CD14-positive monocyte (primary cell): ENCODE measurements around the gene DYNC2H1. TPM values are rescaled to one million over a fixed set of nuclear protein-coding genes. Genes with fewer than 3 reads are reported as not detected.

Experiments
- DNase-seq, 3 donors: peaks; one replicate each; pipeline ENCODE4 v3.0.0-alpha.2; 2011 to 2022
- H2AFZ ChIP-seq: 2 replicates; pipeline ENCODE4 v1.6.0; 2012; ENCODE audit warnings: mild to moderate bottlenecking, low read depth, low read length, inconsistent platforms; ENCODE audit not compliant: insufficient read depth, poor library complexity, severe bottlenecking
- H3K27ac ChIP-seq, 2 donors: 1 replicate in 1 of 2; 2 replicates in 1 of 2; pipeline ENCODE4 v1.5.1; 2012 to 2013; ENCODE audit warnings: low read length in 2 of 2, control low read depth in 1 of 2, inconsistent platforms in 1 of 2, low read depth in 1 of 2, mild to moderate bottlenecking in 1 of 2
- H3K27me3 ChIP-seq, 2 donors: one replicate each; pipeline versions ENCODE4 v1.6.0 to v1.6.1; 2011 to 2013; ENCODE audit warnings: low read length in 2 of 2; ENCODE audit not compliant: control insufficient read depth in 2 of 2, insufficient read depth in 2 of 2
- H3K36me3 ChIP-seq, 2 donors: replicated peaks in 1 of 2; 1 replicate in 1 of 2; 2 replicates in 1 of 2; pipeline versions ENCODE4 v1.5.1 to v1.6.1; 2012 to 2013; ENCODE audit warnings: low read length in 2 of 2, control low read depth in 1 of 2, inconsistent platforms in 1 of 2, mild to moderate bottlenecking in 1 of 2; ENCODE audit not compliant: insufficient read depth in 2 of 2, control insufficient read depth in 1 of 2
- H3K4me1 ChIP-seq, 2 donors: 1 replicate in 1 of 2; 2 replicates in 1 of 2; pipeline versions ENCODE4 v1.5.1 to v1.6.1; 2012 to 2013; ENCODE audit warnings: low read length in 2 of 2, control low read depth in 1 of 2, inconsistent platforms in 1 of 2, mild to moderate bottlenecking in 1 of 2, moderate library complexity in 1 of 2; ENCODE audit not compliant: insufficient read depth in 2 of 2, control insufficient read depth in 1 of 2
- H3K4me2 ChIP-seq: replicated peaks from 2 replicates; pipeline ENCODE3; 2012; ENCODE audit warnings: low read length, moderate library complexity, mild to moderate bottlenecking; ENCODE audit not compliant: poor library complexity, severe bottlenecking; ENCODE audit errors: extremely low read depth
- H3K4me3 ChIP-seq, 3 experiments: fragments of 200-600 bp in 1 of 3; sonication (generic) in 1 of 3; replicated peaks in 1 of 3; 1 replicate in 2 of 3; 2 replicates in 1 of 3; pipeline ENCODE4 v1.5.1; 2011 to 2013; ENCODE audit warnings: low read length in 3 of 3, mild to moderate bottlenecking in 3 of 3, control low read depth in 2 of 3, low read depth in 2 of 3, inconsistent platforms in 1 of 3, moderate library complexity in 1 of 3
- H3K79me2 ChIP-seq: 2 replicates; pipeline ENCODE4 v1.6.0; 2012; ENCODE audit warnings: mild to moderate bottlenecking, control low read depth, inconsistent platforms, low read length, moderate library complexity; ENCODE audit not compliant: insufficient read depth
- H3K9ac ChIP-seq: 2 replicates; pipeline ENCODE4 v1.6.0; 2017; ENCODE audit warnings: low read length, mild to moderate bottlenecking; ENCODE audit not compliant: insufficient read depth, poor library complexity, severe bottlenecking
- H3K9me3 ChIP-seq, 2 donors: replicated peaks in 1 of 2; 1 replicate in 1 of 2; 2 replicates in 1 of 2; pipeline versions ENCODE4 v1.5.1 to v1.6.1; 2012 to 2013; ENCODE audit warnings: low read length in 2 of 2, control low read depth in 1 of 2; ENCODE audit not compliant: control insufficient read depth in 1 of 2, insufficient read depth in 1 of 2
- H4K20me1 ChIP-seq: 2 replicates; pipeline ENCODE4 v1.6.0; 2012; ENCODE audit warnings: mild to moderate bottlenecking, low read length, control low read depth, moderate library complexity; ENCODE audit not compliant: insufficient read depth
- H3K27ac Mint-ChIP-seq, 7 donors: one replicate each; pipeline ENCODE4 v1.8.0; 2020; ENCODE audit warnings: mild to moderate bottlenecking in 7 of 7, mixed read lengths in 7 of 7, moderate library complexity in 6 of 7, inconsistent platforms in 2 of 7
- H3K27me3 Mint-ChIP-seq, 3 donors: one replicate each; pipeline ENCODE4 v1.8.0; 2021 to 2022; ENCODE audit warnings: low read depth in 3 of 3, mild to moderate bottlenecking in 3 of 3, mixed read lengths in 3 of 3, moderate library complexity in 3 of 3, inconsistent platforms in 1 of 3
- H3K36me3 Mint-ChIP-seq, 2 donors: one replicate each; pipeline ENCODE4 v1.8.0; 2020; ENCODE audit warnings: mixed read lengths in 2 of 2, inconsistent platforms in 1 of 2, mild to moderate bottlenecking in 1 of 2
- H3K4me1 Mint-ChIP-seq: one replicate; pipeline ENCODE4 v1.8.0; 2020; ENCODE audit warnings: mild to moderate bottlenecking, mixed read lengths
- H3K4me3 Mint-ChIP-seq, 2 donors: one replicate each; pipeline ENCODE4 v1.8.0; 2020; ENCODE audit warnings: mild to moderate bottlenecking in 2 of 2, mixed read lengths in 2 of 2, moderate library complexity in 1 of 2
- H3K9me3 Mint-ChIP-seq, 7 donors: one replicate each; pipeline ENCODE4 v1.8.0; 2020 to 2022; ENCODE audit warnings: mixed read lengths in 7 of 7, mild to moderate bottlenecking in 6 of 7, moderate library complexity in 6 of 7, inconsistent platforms in 2 of 7
- WGBS: methylation state at CpG from one replicate; pipeline ENCODE4 v1.1.5; 2013; ENCODE audit warnings: missing lambda C conversion rate; ENCODE audit not compliant: insufficient coverage; 5-methylcytosine and 5-hydroxymethylcytosine counted together
- intact Hi-C, 2 donors: fragments of 100-400 bp; cut with micrococcal nuclease; formaldehyde crosslinking; loops; one replicate each; pipeline versions ENCODE4 v1.15.0 to v1.15.1; 2023
- polyA minus RNA-seq: library from RNA; depleted of rRNA, polyadenylated mRNA; stranded (reverse); fragments of >200 nt; gene quantifications from 2 replicates; pipeline ENCODE4 v1.2.3, GENCODE V29; 2012
- polyA plus RNA-seq, 3 donors: library from polyadenylated mRNA; depleted of rRNA in 1 of 3; unstranded in 2 of 3; stranded (reverse) in 1 of 3; fragments of 300-500 nt in 2 of 3; fragments of >200 nt in 1 of 3; fragmentation: Illumina TruSeq in 2 of 3; gene quantifications; 1 replicate in 2 of 3; 2 replicates in 1 of 3; pipeline ENCODE4 v1.2.3, GENCODE V29; 2012 to 2021
- total RNA-seq, 12 experiments: library from RNA in 1 of 12; stranded (reverse) in 1 of 12; fragments of 120-200 nt in 1 of 12; gene quantifications; one replicate each; pipeline ENCODE4 v1.2.4 and lab custom pipeline; 2013 to 2026; ENCODE audit warnings: mixed read lengths in 6 of 12, inconsistent platforms in 1 of 12
- TF ChIP-seq, protein P1 (sequence below): fragments of 200-600 bp; IDR thresholded peaks from one replicate; pipeline ENCODE4 v1.8.0; 2022; ENCODE audit warnings: antibody characterized with exemption, mild to moderate bottlenecking

Gene DYNC2H1
- 1.8 TPM for total RNA-seq (2013)
- 1 to 10 TPM in 1 of 3 donors, under 1 TPM in 2; 0.10 to 1.5 (median 0.36) TPM for polyA plus RNA-seq
- polyA minus RNA-seq = 0.97 and 1.0 TPM in 2 replicates
- 1.9 to 23.7 (median 9.7) reads per million in 11 experiments for total RNA-seq (lab: John Stamatoyannopoulos, UW)

DNA sequence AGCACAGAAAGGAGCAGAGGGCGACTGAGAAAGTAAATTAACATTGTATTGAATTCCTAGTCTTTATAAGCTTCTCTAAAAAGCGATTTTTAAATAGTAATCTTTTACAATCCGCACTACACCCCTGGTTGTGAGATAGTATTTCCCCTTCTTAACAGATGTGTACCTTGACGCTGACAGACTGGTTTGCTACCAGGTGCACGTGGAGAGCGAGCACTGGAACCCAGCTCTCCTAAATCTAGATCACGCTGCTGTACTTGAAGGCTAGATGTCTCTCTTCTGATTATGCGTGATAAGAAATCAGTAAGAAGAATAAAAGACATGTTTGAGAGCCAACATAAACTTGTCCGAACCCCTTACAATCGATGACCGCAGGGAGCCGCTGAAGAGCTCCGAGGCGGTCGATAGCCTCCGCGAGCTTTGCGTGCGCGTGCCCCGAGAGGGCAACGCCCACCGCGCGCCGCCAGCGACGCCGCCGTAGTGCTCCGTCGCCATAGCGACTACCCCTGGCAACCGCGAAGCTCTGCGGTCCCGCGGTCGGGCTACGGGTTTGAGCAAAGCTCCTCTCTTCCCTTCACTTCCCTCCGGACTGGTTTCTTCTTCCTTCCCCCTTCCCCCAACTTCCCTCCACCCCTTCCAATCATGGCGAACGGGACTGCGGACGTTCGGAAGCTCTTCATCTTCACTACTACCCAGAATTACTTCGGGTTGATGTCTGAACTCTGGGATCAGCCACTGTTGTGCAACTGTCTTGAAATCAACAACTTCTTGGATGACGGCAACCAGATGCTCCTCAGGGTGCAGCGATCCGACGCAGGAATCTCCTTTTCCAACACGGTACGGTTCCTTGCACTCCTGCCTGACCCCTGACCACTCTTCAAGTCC is at the start of gene DYNC2H1:
Gene DYNC2H1 (plus strand): TSS at position 494 of the 885 bp plus-strand sequence. CDS start 149 bp downstream, at position 643.
- no peaks in the 10 kb centered on the region for H3K36me3 Mint-ChIP-seq
- WGBS = under 1% methylated on average over 48 of the region's 53 CpGs
- Histone ChIP-seq H4K20me1 (no peaks in the 10 kb centered on the region), H2AFZ (peak within 1 kb of the TSS; percentile 87), H3K4me3 (peak within 1 kb of the TSS; percentile 51 to 75 (median 56)), H3K9me3 (no peaks in the 10 kb centered on the region), H3K36me3 (no peaks in the 10 kb centered on the region), H3K4me2 (peak within 1 kb of the TSS; percentile 89), H3K27me3 (peaks cover 3 to 13% of the 10 kb centered on the region in 2 donors), H3K27ac (peak within 1 kb of the TSS; percentile 14 to 65), H3K9ac (peak within 1 kb of the TSS; percentile 32), H3K4me1 (peaks cover 16 to 17% of the 10 kb centered on the region in 2 donors), H3K79me2 (no peaks in the 10 kb centered on the region)
- H3K4me1 Mint-ChIP-seq = peaks cover 12% of the 10 kb centered on the region
- peaks cover 4 to 11% (median 9%) of the 10 kb centered on the region in 3 donors for H3K27me3 Mint-ChIP-seq
- TF ChIP-seq, protein P1, sequence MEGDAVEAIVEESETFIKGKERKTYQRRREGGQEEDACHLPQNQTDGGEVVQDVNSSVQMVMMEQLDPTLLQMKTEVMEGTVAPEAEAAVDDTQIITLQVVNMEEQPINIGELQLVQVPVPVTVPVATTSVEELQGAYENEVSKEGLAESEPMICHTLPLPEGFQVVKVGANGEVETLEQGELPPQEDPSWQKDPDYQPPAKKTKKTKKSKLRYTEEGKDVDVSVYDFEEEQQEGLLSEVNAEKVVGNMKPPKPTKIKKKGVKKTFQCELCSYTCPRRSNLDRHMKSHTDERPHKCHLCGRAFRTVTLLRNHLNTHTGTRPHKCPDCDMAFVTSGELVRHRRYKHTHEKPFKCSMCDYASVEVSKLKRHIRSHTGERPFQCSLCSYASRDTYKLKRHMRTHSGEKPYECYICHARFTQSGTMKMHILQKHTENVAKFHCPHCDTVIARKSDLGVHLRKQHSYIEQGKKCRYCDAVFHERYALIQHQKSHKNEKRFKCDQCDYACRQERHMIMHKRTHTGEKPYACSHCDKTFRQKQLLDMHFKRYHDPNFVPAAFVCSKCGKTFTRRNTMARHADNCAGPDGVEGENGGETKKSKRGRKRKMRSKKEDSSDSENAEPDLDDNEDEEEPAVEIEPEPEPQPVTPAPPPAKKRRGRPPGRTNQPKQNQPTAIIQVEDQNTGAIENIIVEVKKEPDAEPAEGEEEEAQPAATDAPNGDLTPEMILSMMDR = peak; percentile 63
- intact Hi-C loops = no loop called here
- DNase-seq = peak; percentile 85 to 89 (median 86)
- peak within 1 kb of the TSS; percentile 85 to 98 (median 97) for H3K27ac Mint-ChIP-seq
- H3K9me3 Mint-ChIP-seq = no peaks in the 10 kb centered on the region
- peak within 1 kb of the TSS; percentile 92 to 100 for H3K4me3 Mint-ChIP-seq

DNA sequence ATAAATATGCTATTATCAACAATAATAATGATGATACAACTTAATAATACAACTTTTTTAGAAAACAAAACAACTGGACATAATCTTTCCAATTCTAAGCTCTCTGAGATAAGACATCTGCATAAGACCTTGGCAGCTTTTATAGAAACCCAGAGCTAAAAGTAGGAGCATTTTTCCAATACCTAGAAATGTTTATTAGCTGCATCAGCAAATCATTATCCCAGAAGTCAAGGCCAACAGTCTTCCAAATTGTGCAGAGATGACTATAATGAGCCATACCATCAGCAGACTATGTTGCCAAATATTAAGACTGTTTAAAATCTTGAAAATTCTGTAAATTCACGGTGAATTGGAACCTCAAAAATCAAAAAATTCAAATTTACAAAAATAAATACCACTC is 47.6 kb upstream of the DYNC2H1 start:
- peaks cover 54 to 69% of the 10 kb centered on the region in 2 donors for H3K36me3 ChIP-seq
- Mint-ChIP-seq H3K27ac (no peak overlapping the region), H3K4me3 (no peak overlapping the region), H3K27me3 (no peaks in the 10 kb centered on the region), H3K4me1 (peaks cover 1% of the 10 kb centered on the region), H3K36me3 (peaks cover 45 to 51% of the 10 kb centered on the region in 2 donors), H3K9me3 (no peaks in the 10 kb centered on the region)
- no peaks in the 10 kb centered on the region for H4K20me1 ChIP-seq
- no CpG with 5 or more reads among the region's 1 CpG for WGBS
- H3K9me3 ChIP-seq = no peaks in the 10 kb centered on the region
- no peaks in the 10 kb centered on the region for H3K27me3 ChIP-seq
- H3K4me3 ChIP-seq = no peak overlapping the region
- H3K4me1 ChIP-seq = no peaks in the 10 kb centered on the region
- no peak for DNase-seq
- intact Hi-C loops = no loop called here
- no peak overlapping the region for H2AFZ ChIP-seq
- H3K79me2 ChIP-seq = no peaks in the 10 kb centered on the region
- no peak overlapping the region for H3K27ac ChIP-seq
- TF ChIP-seq, protein P1 = no peak
- H3K4me2 ChIP-seq = no peak overlapping the region
- no peak overlapping the region for H3K9ac ChIP-seq
